ENCODE data around the gene TMCO4.
A peak's percentile ranks its signal among the peaks of the same experiment; 100 is the strongest.

The TMCO4 gene

GRCh38 chr1:19744886-19745285 lies 54.8 kb downstream of the TMCO4 start:
- DNase-seq = no peak

GRCh38 chr1:19744335-19744743 lies 55.4 kb downstream of the TMCO4 start:
- DNase-seq = no peak

GRCh38 chr1:19743793-19744192 lies 55.9 kb downstream of the TMCO4 start:
- no peak for DNase-seq

GRCh38 chr1:19743180-19743579 lies 56.5 kb downstream of the TMCO4 start:
- DNase-seq = no peak

- no peak for DNase-seq
These were observed 60.1 kb downstream of the TMCO4 start for GRCh38 chr1:19739628-19740027.

GRCh38 chr1:19738669-19739068 lies 61.0 kb downstream of the TMCO4 start:
- no peak for DNase-seq

GRCh38 chr1:19738076-19738475 lies 61.6 kb downstream of the TMCO4 start:
- DNase-seq = no peak

- DNase-seq = no peak
These were observed 62.5 kb downstream of the TMCO4 start for GRCh38 chr1:19737104-19737825.

- DNase-seq = no peak
These were observed 64.1 kb downstream of the TMCO4 start for GRCh38 chr1:19735440-19736127.

GRCh38 chr1:19734472-19734999 lies 65.2 kb downstream of the TMCO4 start:
- DNase-seq = no peak

GRCh38 chr1:19734056-19734455 lies 65.7 kb downstream of the TMCO4 start:
- no peak for DNase-seq

GRCh38 chr1:19733615-19734014 lies 66.1 kb downstream of the TMCO4 start:
- no peak for DNase-seq

- no peak for DNase-seq
These were observed 68.3 kb downstream of the TMCO4 start for GRCh38 chr1:19731311-19731821.

GRCh38 chr1:19730793-19731192 lies 68.9 kb downstream of the TMCO4 start:
- DNase-seq = no peak

- no peak for DNase-seq
These were observed 69.5 kb downstream of the TMCO4 start for GRCh38 chr1:19730232-19730631.

- DNase-seq = no peak
These were observed 71.1 kb downstream of the TMCO4 start for GRCh38 chr1:19728413-19729145.

GRCh38 chr1:19725606-19726005 lies 74.1 kb downstream of the TMCO4 start:
- no peak for DNase-seq

GRCh38 chr1:19723874-19724273 lies 75.8 kb downstream of the TMCO4 start:
- no peak for DNase-seq

GRCh38 chr1:19720973-19721372 lies 78.7 kb downstream of the TMCO4 start:
- DNase-seq = no peak

- no peak for DNase-seq
These were observed 79.5 kb downstream of the TMCO4 start for GRCh38 chr1:19720174-19720573.

- DNase-seq = no peak
These were observed 82.2 kb downstream of the TMCO4 start for GRCh38 chr1:19717467-19717866.

GRCh38 chr1:19715334-19716203 lies 84.1 kb downstream of the TMCO4 start:
- DNase-seq = peak; percentile 88

Measured in activated CD4-positive, CD25-positive, alpha-beta regulatory T cell treated with anti-CD3 and anti-CD28 coated beads, Interleukin-2, amount 50 U/mL, for 72 hours (primary cell).